GM20000 (cell line): Measurements from ENCODE around the gene HIC2.
"Not testable (repeated sequence)": the region's sequence is repeated elsewhere in the genome, so short reads cannot be mapped to it uniquely, and the experiment has no call there.

ENCODE experiments used
- DNase-seq: peaks from one replicate; pipeline ENCODE4 v3.0.0; 2012; ENCODE audit warnings: low spot score
- CTCF ChIP-seq: IDR thresholded peaks from 2 replicates; pipeline ENCODE4 v1.5.1; 2012; ENCODE audit warnings: mild to moderate bottlenecking, control low read depth; ENCODE audit errors: extremely low read depth, missing control alignments

The HIC2 gene

GRCh38 chr22:21434378-21435233 is 17.4 kb downstream of the HIC2 start:
- not testable (repeated sequence) for DNase-seq

GRCh38 chr22:21435998-21436810 is 19.0 kb downstream of the HIC2 start:
- DNase-seq = not testable (repeated sequence)

- DNase-seq = not testable (repeated sequence)
Measured at GRCh38 chr22:21438013-21438412, 20.8 kb downstream of the HIC2 start.

- not testable (repeated sequence) for DNase-seq
Measured at GRCh38 chr22:21440018-21440636, 23.0 kb downstream of the HIC2 start.

- DNase-seq = not testable (repeated sequence)
Measured at GRCh38 chr22:21440676-21441075, 23.5 kb downstream of the HIC2 start.

- DNase-seq = not testable (repeated sequence)
Measured at GRCh38 chr22:21441170-21441569, 24.0 kb downstream of the HIC2 start.

GRCh38 chr22:21442123-21442522 is 25.0 kb downstream of the HIC2 start:
- not testable (repeated sequence) for DNase-seq

GRCh38 chr22:21442646-21443045 is 25.5 kb downstream of the HIC2 start:
- not testable (repeated sequence) for DNase-seq

GRCh38 chr22:21443057-21443734 is 26.0 kb downstream of the HIC2 start:
- TF ChIP-seq CTCF = no peak
- no peak for DNase-seq

- DNase-seq = no peak
- TF ChIP-seq CTCF = no peak
Measured at GRCh38 chr22:21443735-21444421, 26.7 kb downstream of the HIC2 start.

GRCh38 chr22:21444701-21445436 is 27.7 kb downstream of the HIC2 start:
- no peak for DNase-seq
- no peak for TF ChIP-seq CTCF
